ENCODE data around the gene ARL4D.
"Not testable (repeated sequence)": the region's sequence is repeated elsewhere in the genome, so short reads cannot be mapped to it uniquely, and the experiment has no call there.

ARL4D gene

DNA sequence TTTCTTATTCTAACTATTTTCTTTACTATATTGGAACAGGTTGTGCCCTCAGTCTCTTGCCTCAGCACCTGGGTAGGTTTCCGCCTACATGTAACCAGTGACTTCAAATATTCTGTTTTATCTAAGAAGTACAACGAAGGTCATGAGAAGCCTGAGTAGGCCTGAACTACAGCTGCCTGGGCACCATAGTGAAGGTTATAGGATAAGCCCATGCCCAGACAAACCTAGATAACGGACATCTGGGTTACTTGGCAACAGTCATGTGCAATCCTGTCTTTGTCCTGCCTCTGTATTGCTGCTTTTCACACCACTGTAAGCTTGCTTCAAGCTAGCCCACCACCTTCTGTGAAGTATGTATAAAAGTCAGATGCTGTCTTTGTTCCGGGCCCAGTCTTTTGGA, 25.4 kb upstream of the ARL4D start:
- no peaks in the 10 kb centered on the region for H3K9me3 ChIP-seq (ENCODE audit: control insufficient read depth, insufficient read depth, low read depth, low read length)
- H3K36me3 ChIP-seq (ENCODE audit: control insufficient read depth in 2 of 2, insufficient read depth in 1 of 2, low read length in 2 of 2) = no peaks in the 10 kb centered on the region; a peak in 1 of 3 replicates
- no peak overlapping the region for H3K27ac ChIP-seq (ENCODE audit: extremely low read depth, low read depth, low read length)
- ChIA-PET CTCF (interaction anchor here (0.5 to 1.7 kb wide), 5 partner anchors 18 to 111 kb away, joined by 3 to 4 read pairs (median 3); partner anchors contain the start of gene DHX8), POLR2A (interaction anchor here (1.2 to 1.4 kb wide), 3 partner anchors 15 to 25 kb away, joined by 3 to 4 read pairs (median 4); partner anchors contain the start of gene ARL4D)
- TF ChIP-seq ZNF530 (tag by site-specific recombination; IDR thresholded peaks at IDR 0.05; ENCODE audit: low read depth) (no peak), ZNF654 (tag by site-specific recombination; IDR thresholded peaks at IDR 0.05; ENCODE audit: low read depth) (no peak), GLIS1 (tag by site-specific recombination; IDR thresholded peaks at IDR 0.05) (no peak), ZNF23 (tag by site-specific recombination; IDR thresholded peaks at IDR 0.05; ENCODE audit: borderline replicate concordance) (no peak), ZNF354C (tag by site-specific recombination; IDR thresholded peaks at IDR 0.05; ENCODE audit: borderline replicate concordance, low read depth) (no peak), ZNF624 (tag by site-specific recombination; IDR thresholded peaks at IDR 0.05) (no peak), ZFP3 (tag by site-specific recombination; IDR thresholded peaks at IDR 0.05; ENCODE audit: low read depth) (no peak), ZNF830 (tag by site-specific recombination; IDR thresholded peaks at IDR 0.05; ENCODE audit: low read depth) (no peak), MEIS1 (CRISPR knock-in tag; IDR thresholded peaks at IDR 0.05; ENCODE audit: borderline replicate concordance) (no peak)
- TF ChIP-seq, protein P1, sequence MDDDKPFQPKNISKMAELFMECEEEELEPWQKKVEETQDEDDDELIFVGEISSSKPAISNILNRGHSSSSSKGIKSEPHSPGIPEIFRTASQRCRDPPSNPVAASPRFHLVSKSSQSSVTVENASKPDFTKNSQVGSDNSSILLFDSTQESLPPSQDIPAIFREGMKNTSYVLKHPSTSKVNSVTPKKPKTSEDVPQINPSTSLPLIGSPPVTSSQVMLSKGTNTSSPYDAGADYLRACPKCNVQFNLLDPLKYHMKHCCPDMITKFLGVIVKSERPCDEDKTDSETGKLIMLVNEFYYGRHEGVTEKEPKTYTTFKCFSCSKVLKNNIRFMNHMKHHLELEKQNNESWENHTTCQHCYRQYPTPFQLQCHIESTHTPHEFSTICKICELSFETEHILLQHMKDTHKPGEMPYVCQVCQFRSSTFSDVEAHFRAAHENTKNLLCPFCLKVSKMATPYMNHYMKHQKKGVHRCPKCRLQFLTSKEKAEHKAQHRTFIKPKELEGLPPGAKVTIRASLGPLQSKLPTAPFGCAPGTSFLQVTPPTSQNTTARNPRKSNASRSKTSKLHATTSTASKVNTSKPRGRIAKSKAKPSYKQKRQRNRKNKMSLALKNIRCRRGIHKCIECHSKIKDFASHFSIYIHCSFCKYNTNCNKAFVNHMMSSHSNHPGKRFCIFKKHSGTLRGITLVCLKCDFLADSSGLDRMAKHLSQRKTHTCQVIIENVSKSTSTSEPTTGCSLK (tag by site-specific recombination; IDR thresholded peaks at IDR 0.05) = no peak
- TF ChIP-seq, protein P2, sequence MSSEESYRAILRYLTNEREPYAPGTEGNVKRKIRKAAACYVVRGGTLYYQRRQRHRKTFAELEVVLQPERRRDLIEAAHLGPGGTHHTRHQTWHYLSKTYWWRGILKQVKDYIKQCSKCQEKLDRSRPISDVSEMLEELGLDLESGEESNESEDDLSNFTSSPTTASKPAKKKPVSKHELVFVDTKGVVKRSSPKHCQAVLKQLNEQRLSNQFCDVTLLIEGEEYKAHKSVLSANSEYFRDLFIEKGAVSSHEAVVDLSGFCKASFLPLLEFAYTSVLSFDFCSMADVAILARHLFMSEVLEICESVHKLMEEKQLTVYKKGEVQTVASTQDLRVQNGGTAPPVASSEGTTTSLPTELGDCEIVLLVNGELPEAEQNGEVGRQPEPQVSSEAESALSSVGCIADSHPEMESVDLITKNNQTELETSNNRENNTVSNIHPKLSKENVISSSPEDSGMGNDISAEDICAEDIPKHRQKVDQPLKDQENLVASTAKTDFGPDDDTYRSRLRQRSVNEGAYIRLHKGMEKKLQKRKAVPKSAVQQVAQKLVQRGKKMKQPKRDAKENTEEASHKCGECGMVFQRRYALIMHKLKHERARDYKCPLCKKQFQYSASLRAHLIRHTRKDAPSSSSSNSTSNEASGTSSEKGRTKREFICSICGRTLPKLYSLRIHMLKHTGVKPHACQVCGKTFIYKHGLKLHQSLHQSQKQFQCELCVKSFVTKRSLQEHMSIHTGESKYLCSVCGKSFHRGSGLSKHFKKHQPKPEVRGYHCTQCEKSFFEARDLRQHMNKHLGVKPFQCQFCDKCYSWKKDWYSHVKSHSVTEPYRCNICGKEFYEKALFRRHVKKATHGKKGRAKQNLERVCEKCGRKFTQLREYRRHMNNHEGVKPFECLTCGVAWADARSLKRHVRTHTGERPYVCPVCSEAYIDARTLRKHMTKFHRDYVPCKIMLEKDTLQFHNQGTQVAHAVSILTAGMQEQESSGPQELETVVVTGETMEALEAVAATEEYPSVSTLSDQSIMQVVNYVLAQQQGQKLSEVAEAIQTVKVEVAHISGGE (tag by site-specific recombination; conservative IDR thresholded peaks at IDR 0.05; ENCODE audit: low read depth) = no peak
- H3K4me3 ChIP-seq (ENCODE audit: low read depth, low read length) = no peak overlapping the region
- H3K4me1 ChIP-seq (ENCODE audit: control insufficient read depth, insufficient read depth, low read length) = peaks cover 14% of the 10 kb centered on the region; the same call in 1 of the 2 replicates

DNA sequence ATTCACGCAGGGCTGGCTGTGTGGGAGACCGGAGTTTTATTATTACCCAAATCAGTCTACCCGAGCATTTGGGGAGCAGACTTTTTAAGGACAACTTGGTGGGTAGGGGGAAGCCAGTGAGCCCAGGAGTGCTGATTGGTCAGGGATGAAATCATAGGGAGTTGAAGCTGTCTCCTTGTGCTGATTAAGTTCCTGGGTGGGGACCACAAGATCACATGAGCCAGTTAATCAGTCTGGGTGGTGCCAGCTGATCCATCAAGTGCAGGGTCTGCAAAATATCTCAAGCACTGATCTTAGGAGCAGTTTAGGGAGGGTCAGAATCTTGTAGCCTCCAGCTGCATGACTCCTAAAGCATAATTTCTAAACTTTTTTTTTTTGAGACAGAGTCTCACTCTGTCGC, 22.9 kb upstream of the ARL4D start:
- not testable (repeated sequence) for H3K4me3 ChIP-seq (ENCODE audit: low read depth, low read length); H3K9me3 ChIP-seq (ENCODE audit: control insufficient read depth, insufficient read depth, low read depth, low read length); H3K27ac ChIP-seq (ENCODE audit: extremely low read depth, low read depth, low read length); H3K36me3 ChIP-seq (ENCODE audit: control insufficient read depth in 2 of 2, insufficient read depth in 1 of 2, low read length in 2 of 2); H3K4me1 ChIP-seq (ENCODE audit: control insufficient read depth, insufficient read depth, low read length)
- POLR2A ChIA-PET = interaction anchor here (1.3 kb wide), 1 partner anchor 12 kb away, joined by 4 read pairs; no protein-coding TSS in a partner anchor
- peak; percentile 42; the same call in 1 of the 2 replicates for TF ChIP-seq ZFP69B (tag by site-specific recombination; IDR thresholded peaks at IDR 0.05)
- CTCF ChIA-PET = interaction anchor here (0.6 kb wide), 1 partner anchor 106 kb away, joined by 3 read pairs; no protein-coding TSS in a partner anchor

DNA sequence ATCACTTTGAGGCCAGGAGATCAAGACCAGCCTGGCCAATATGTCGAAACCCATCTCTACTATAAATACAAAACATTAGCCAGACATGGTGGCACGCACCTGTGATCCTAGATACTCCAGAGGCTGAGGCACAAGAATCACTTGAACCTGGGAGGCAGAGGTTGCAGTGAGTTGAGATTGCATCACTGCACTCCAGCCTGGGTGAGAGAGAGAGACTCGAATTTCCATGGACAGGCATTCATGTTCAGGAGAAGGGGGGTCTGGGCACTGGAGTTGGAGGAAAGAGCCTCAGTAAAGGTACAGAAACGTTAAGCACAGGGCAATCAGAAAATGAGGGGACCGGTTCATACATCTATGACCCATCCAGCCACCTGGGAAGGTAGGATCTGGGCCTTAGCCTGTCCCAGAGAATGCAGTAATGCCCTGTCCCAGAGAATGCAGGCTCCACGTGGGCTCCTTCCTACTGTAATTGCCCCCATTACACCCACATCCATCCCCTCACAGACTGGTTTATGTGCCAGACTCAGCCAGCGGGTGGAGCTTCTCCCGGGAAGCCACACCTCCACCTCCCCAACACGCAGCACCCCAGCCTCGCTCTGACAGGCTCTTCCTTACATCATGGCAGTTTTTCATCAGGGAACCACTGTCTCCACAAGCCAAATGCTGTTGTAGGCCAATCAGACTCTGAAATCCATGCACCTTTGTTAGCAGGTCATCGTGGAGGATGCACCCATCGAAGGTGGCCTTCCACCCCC, 21.6 kb upstream of the ARL4D start:
- no peak overlapping the region for H3K27ac ChIP-seq (ENCODE audit: extremely low read depth, low read depth, low read length)
- POLR2A ChIA-PET = interaction anchor here (1.4 kb wide), 1 partner anchor 9 kb away, joined by 3 read pairs; no protein-coding TSS in a partner anchor
- H3K4me3 ChIP-seq (ENCODE audit: low read depth, low read length) = no peak overlapping the region
- CTCF ChIA-PET = no interaction called here
- no peaks in the 10 kb centered on the region for H3K36me3 ChIP-seq (ENCODE audit: control insufficient read depth in 2 of 2, insufficient read depth in 1 of 2, low read length in 2 of 2)
- H3K9me3 ChIP-seq (ENCODE audit: control insufficient read depth, insufficient read depth, low read depth, low read length) = no peaks in the 10 kb centered on the region
- H3K4me1 ChIP-seq (ENCODE audit: control insufficient read depth, insufficient read depth, low read length) = peaks cover 3% of the 10 kb centered on the region; the same call in 1 of the 2 replicates
- TF ChIP-seq EGR2 (tag by site-specific recombination; IDR thresholded peaks at IDR 0.05; ENCODE audit: low read depth) (peak; percentile 61; the same call in 1 of the 2 replicates), ZBTB20 (tag by site-specific recombination; IDR thresholded peaks at IDR 0.05) (0 out of 2 replicates have a peak, but pooled peaks have one; percentile 18), ZNF138 (tag by site-specific recombination; IDR thresholded peaks at IDR 0.05; ENCODE audit: borderline replicate concordance) (no peak)
- TF ChIP-seq, protein P3, sequence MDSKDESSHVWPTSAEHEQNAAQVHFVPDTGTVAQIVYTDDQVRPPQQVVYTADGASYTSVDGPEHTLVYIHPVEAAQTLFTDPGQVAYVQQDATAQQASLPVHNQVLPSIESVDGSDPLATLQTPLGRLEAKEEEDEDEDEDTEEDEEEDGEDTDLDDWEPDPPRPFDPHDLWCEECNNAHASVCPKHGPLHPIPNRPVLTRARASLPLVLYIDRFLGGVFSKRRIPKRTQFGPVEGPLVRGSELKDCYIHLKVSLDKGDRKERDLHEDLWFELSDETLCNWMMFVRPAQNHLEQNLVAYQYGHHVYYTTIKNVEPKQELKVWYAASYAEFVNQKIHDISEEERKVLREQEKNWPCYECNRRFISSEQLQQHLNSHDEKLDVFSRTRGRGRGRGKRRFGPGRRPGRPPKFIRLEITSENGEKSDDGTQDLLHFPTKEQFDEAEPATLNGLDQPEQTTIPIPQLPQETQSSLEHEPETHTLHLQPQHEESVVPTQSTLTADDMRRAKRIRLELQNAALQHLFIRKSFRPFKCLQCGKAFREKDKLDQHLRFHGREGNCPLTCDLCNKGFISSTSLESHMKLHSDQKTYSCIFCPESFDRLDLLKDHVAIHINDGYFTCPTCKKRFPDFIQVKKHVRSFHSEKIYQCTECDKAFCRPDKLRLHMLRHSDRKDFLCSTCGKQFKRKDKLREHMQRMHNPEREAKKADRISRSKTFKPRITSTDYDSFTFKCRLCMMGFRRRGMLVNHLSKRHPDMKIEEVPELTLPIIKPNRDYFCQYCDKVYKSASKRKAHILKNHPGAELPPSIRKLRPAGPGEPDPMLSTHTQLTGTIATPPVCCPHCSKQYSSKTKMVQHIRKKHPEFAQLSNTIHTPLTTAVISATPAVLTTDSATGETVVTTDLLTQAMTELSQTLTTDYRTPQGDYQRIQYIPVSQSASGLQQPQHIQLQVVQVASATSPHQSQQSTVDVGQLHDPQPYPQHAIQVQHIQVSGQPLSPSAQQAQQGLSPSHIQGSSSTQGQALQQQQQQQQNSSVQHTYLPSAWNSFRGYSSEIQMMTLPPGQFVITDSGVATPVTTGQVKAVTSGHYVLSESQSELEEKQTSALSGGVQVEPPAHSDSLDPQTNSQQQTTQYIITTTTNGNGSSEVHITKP (tag by site-specific recombination; IDR thresholded peaks at IDR 0.05) = peak; percentile 96
- TF ChIP-seq, protein P4, sequence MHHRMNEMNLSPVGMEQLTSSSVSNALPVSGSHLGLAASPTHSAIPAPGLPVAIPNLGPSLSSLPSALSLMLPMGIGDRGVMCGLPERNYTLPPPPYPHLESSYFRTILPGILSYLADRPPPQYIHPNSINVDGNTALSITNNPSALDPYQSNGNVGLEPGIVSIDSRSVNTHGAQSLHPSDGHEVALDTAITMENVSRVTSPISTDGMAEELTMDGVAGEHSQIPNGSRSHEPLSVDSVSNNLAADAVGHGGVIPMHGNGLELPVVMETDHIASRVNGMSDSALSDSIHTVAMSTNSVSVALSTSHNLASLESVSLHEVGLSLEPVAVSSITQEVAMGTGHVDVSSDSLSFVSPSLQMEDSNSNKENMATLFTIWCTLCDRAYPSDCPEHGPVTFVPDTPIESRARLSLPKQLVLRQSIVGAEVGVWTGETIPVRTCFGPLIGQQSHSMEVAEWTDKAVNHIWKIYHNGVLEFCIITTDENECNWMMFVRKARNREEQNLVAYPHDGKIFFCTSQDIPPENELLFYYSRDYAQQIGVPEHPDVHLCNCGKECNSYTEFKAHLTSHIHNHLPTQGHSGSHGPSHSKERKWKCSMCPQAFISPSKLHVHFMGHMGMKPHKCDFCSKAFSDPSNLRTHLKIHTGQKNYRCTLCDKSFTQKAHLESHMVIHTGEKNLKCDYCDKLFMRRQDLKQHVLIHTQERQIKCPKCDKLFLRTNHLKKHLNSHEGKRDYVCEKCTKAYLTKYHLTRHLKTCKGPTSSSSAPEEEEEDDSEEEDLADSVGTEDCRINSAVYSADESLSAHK (tag by site-specific recombination; IDR thresholded peaks at IDR 0.05) = no peak

All from HEK293 (cell line).